GM21576 (cell line): ENCODE measurements around the gene INO80.

ENCODE experiments used
- ATAC-seq: cut with Tn5 transposase; IDR thresholded peaks from one replicate; pipeline ENCODE4 v1.9.1; 2021; ENCODE audit warnings: mild to moderate bottlenecking, moderate library complexity; ENCODE audit not compliant: unreplicated experiment

Gene INO80

GRCh38 chr15:41004490-41004889 is 111.6 kb downstream of the INO80 start:
- ATAC-seq = no peak

- ATAC-seq = no peak
These were observed 114.4 kb downstream of the INO80 start for GRCh38 chr15:41001524-41002214.

GRCh38 chr15:40999190-40999589 is 116.9 kb downstream of the INO80 start:
- ATAC-seq = no peak

- ATAC-seq = no peak
These were observed 120.4 kb downstream of the INO80 start for GRCh38 chr15:40995656-40996055.

- no peak for ATAC-seq
These were observed 123.3 kb downstream of the INO80 start for GRCh38 chr15:40992825-40993224.

- ATAC-seq = no peak
These were observed 123.8 kb downstream of the INO80 start for GRCh38 chr15:40992241-40992741.

- no peak for ATAC-seq
These were observed 124.7 kb downstream of the INO80 start for GRCh38 chr15:40991355-40991754.

- ATAC-seq = no peak
These were observed 125.3 kb downstream of the INO80 start for GRCh38 chr15:40990789-40991188.

- ATAC-seq = no peak
These were observed 126.0 kb downstream of the INO80 start for GRCh38 chr15:40990080-40990479.

GRCh38 chr15:40988156-40988555 is 127.9 kb downstream of the INO80 start:
- no peak for ATAC-seq

- ATAC-seq = no peak
These were observed 129.3 kb downstream of the INO80 start for GRCh38 chr15:40986820-40987219.

GRCh38 chr15:40985541-40986330 is 130.3 kb downstream of the INO80 start:
- ATAC-seq = no peak

GRCh38 chr15:40984964-40985363 is 131.1 kb downstream of the INO80 start:
- no peak for ATAC-seq

GRCh38 chr15:40984406-40984805 is 131.7 kb downstream of the INO80 start:
- no peak for ATAC-seq

GRCh38 chr15:40982855-40983254 is 133.2 kb downstream of the INO80 start:
- ATAC-seq = no peak

GRCh38 chr15:40981186-40981585 is 134.9 kb downstream of the INO80 start:
- ATAC-seq = no peak

GRCh38 chr15:40978562-40978961 is 137.5 kb downstream of the INO80 start:
- ATAC-seq = no peak

- no peak for ATAC-seq
These were observed 137.9 kb downstream of the INO80 start for GRCh38 chr15:40978141-40978540.

GRCh38 chr15:40976819-40977218 is 139.3 kb downstream of the INO80 start:
- ATAC-seq = no peak

- no peak for ATAC-seq
These were observed 141.2 kb downstream of the INO80 start for GRCh38 chr15:40974879-40975278.

GRCh38 chr15:40969363-40969762 is 146.7 kb downstream of the INO80 start:
- no peak for ATAC-seq
